CD4-positive, alpha-beta T cell treated with Interleukin-1 beta for 1 hour (primary cell): Measurements from ENCODE around the gene ARHGAP26.
A peak's percentile ranks its signal among the peaks of the same experiment; 100 is the strongest.
"Not testable (repeated sequence)": the region's sequence is repeated elsewhere in the genome, so short reads cannot be mapped to it uniquely, and the experiment has no call there.

Source experiments
- DNase-seq, 2 donors: peaks; one replicate each; pipeline ENCODE4 v3.0.0-alpha.2; 2020 to 2022

ARHGAP26 gene

DNA sequence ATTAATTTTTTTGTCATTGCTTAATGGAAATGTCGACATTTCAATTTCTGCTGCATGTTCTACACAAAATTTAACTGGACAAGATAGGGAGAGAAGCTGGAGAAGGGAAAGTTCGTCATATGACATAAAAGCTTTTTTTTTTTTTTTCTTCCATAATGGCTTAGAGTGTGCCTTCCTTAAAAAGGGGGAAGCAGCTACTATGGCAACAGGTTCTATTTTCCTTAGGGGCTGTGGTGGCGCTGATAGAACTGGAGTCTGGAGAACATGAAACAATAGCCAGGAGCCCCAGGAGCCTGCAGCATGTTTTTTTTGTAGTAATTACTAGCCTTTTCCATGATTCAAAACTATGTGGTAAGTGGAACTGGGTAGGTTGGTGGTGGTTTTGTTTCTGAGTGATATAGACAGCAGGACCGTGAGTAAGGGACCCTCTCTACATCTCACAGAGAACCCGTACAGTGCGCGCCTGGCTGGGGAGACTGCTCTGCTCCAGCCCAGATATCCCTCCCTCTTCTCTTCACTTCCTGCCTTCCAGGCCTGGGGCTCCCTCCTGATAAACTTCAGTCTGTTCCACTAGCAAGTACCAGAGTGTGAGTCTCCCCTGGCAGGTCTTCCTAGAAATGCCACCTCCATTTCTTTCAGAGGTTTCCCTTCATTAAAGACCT lies 331.7 kb downstream of the ARHGAP26 start:
- DNase-seq = no peak

GRCh38 chr5:143102411-143102810 lies 332.2 kb downstream of the ARHGAP26 start:
- DNase-seq = no peak

DNA sequence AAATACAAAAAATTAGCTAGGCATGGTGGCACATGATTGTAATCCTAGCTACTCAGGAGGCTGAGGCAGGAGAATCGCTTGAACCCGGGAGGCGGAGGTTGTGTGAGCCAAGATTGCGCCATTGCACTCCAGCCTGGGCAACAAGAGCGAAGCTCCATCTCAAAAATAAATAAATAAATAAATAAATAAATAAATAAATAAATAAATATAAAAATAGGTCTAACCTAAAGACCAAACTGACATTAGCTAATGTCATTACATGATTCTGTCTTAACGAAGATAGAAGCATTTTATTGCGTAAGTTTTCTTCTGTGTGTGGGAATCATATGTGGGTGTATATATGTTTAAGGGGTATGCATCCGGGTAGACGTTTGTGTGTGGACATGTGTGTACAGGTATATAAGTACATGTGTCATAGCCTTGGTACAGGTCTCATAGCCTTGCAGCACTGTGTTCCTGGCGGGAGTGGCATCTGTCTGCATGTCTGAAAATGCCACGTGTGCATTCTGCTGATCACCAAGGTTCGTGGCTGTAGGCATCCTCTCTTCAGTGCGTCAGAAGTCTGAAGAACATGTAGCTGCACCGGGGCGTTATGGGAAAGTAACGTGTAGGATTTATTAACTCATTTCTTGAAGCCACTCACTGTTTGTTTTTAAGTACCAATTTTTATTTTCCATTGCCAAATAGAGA lies 335.2 kb downstream of the ARHGAP26 start:
- no peak for DNase-seq

DNA sequence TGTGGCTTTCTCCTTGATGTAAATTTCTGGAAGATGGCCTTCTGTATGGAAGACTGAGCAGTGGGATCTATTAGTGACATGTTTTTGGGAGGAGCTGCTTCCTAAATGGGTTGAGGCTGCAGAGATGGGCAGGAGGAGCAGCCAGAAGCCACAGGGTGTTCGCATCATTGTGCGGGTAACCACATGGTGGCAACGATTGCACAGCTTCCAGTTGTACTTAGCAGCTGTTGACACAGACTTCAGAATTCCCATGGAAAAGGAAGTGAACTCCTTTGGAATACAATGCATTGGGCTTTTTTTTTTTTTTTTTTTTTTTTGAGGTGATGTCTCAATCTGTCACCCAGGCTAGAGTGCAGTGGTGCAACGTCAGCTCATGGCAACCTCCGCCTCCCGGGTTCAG lies 336.0 kb downstream of the ARHGAP26 start:
- no peak for DNase-seq

GRCh38 chr5:143108498-143109128 lies 338.4 kb downstream of the ARHGAP26 start:
- DNase-seq = no peak

GRCh38 chr5:143110591-143110990 lies 340.4 kb downstream of the ARHGAP26 start:
- DNase-seq = no peak

GRCh38 chr5:143111799-143112198 lies 341.6 kb downstream of the ARHGAP26 start:
- no peak for DNase-seq

DNA sequence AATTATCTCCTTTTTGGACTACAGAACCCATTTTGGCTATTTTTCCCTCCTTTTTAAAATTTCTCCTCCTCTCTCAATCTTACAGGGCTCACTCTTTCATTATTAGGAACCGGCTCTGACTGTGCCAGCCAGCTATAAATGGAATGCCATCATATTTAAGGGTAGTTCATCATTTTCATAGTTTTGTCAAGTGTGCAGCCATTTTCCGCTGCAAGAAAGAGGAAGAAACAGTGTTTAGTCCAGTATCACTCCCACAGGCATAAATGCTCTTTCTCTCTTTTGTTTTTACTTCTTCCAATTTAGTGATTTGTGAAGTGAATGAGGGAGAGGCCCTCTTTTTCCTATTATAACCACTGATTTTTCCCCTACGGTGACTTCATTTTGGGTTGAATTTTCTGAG lies 343.3 kb downstream of the ARHGAP26 start:
- no peak for DNase-seq

GRCh38 chr5:143114481-143114880 lies 344.3 kb downstream of the ARHGAP26 start:
- DNase-seq = no peak

DNA sequence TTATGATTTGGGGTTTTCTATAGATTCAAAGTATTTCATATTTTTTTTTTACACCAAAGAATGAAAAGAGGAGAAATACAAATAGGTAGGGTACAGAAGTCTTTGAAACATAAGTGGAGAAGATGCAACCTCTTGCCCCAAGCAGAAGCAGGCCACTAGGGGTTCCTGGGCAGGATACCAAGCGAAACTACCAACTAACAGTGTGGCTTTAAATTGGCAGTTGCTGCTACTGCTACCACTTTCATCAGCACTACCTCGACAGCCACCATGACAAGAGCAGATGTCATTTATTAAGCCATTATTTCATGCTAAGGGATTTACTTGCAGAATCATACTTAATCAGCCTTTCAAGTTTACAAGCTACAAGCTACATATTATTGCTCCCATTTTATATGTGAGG lies 345.2 kb downstream of the ARHGAP26 start:
- DNase-seq = no peak

DNA sequence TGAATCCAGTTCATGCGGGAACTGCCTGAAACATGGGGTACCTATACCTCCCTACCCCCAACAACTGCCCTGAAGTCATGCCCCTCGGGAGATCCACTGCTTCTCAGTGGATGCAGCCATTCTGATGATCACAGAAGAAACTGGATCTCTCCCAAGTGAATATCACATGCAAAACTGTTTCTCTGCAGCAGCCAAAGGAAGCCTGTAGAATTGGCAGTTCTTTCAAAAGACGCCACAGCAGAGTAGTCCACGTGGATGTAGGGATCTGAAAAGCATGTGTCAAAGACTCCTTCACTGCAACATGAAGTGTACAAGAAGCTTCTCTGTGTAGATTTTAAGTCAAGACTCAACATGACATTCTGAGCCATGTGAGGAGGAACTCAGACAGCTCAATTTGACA lies 346.6 kb downstream of the ARHGAP26 start:
- no peak for DNase-seq

GRCh38 chr5:143117821-143118220 lies 347.6 kb downstream of the ARHGAP26 start:
- DNase-seq = no peak

DNA sequence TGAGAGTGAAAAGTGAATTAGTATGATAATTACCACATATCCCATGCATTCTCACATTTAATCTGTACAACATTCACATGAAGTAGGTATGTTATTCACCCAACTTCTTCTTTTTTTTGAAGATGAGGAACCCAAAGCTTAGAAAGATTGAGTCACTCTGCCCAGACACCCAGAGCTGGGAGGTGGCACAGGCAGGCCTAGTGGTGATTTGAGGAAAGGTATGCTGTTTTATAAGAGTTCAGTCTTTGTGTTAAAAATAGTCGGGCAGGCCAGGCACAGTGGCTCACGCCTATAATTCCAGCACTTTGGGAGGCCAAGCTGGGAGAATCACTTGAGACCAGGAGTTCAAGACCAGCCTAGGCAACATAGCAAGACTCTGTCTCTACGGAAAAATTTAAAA lies 348.0 kb downstream of the ARHGAP26 start:
- peak in 1 of 2 donors; percentile 39 for DNase-seq

DNA sequence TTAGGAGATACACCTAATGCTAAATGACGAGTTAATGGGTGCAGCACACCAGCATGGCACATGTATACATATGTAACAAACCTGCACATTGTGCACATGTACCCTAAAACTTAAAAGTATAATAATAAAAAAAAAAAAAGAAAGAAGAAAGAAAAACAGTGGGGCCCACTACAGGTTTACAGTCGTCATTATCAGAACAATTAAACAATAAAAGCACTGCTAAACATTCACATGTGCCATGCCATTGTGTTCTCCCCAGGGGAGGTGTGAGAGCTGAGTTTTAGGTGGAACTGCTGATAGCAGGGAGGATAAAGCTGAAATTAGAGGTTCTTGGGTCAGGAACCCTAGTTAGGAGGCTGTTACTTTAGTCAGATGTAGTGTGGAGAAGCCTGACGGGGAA lies 348.6 kb downstream of the ARHGAP26 start:
- DNase-seq = not testable (repeated sequence)

DNA sequence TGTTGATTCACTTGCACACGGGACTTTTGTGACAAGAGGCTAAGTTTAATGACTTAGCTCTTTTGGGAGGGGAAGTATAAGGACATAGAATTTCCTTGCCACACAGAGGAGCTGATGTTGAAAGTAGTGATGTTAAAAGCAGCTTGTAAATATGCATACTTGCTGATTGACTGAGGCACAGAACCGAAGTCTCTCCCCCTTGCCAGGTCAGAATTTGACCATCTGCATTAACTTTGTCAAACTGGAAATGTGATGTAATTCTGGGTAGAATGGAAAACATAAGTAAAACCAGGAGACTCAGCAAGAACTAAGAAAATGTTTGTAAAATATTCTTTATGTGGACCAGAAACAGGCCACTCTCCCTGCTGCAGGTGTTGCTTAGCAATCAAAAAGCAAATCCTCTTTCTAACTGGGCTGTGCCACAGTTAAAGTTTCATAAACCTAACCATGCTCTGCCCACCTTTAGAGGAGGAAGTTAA lies 349.2 kb downstream of the ARHGAP26 start:
- DNase-seq = no peak

DNA sequence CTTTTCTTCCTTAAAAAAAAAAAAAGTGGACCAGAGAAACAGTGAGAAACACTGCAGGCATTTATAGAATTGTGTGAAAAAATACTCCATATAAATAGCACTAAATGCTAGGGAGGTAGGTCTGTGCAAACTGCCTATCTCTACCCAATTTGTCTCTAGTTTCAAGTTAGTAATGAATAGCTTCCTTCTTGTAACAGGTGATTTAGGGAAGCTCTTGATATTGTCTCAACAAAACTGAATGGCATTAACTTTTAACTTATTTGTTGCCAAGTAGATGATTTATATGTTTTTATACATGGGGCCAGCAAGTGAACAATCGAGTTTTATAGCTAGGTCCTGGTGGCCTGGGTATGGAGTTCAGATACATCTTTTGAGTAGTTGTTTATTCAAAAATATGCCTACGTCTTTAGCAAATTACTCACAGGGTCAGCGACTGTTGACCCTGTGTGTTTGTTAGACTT lies 349.7 kb downstream of the ARHGAP26 start:
- DNase-seq = no peak

GRCh38 chr5:143120460-143121134 lies 350.4 kb downstream of the ARHGAP26 start:
- no peak for DNase-seq

DNA sequence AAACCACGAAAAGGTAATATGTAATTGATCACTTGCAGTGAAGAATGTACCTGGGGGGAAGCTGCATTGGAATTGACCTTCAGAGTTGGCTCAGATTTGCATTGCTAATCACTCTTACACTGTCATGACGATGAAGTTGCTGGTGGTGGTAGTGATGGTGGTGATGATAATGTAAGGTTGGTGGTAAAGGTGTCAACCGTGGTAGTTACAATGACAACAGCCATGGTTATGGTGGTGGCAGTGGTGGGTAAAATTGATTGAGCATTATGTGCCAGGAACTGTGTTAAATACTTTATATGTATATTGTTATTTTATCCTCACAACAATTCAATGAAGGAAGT lies 350.9 kb downstream of the ARHGAP26 start:
- DNase-seq = peak in 1 of 2 donors; percentile 3

- no peak for DNase-seq
Measured at GRCh38 chr5:143124593-143124992, 354.4 kb downstream of the ARHGAP26 start.

DNA sequence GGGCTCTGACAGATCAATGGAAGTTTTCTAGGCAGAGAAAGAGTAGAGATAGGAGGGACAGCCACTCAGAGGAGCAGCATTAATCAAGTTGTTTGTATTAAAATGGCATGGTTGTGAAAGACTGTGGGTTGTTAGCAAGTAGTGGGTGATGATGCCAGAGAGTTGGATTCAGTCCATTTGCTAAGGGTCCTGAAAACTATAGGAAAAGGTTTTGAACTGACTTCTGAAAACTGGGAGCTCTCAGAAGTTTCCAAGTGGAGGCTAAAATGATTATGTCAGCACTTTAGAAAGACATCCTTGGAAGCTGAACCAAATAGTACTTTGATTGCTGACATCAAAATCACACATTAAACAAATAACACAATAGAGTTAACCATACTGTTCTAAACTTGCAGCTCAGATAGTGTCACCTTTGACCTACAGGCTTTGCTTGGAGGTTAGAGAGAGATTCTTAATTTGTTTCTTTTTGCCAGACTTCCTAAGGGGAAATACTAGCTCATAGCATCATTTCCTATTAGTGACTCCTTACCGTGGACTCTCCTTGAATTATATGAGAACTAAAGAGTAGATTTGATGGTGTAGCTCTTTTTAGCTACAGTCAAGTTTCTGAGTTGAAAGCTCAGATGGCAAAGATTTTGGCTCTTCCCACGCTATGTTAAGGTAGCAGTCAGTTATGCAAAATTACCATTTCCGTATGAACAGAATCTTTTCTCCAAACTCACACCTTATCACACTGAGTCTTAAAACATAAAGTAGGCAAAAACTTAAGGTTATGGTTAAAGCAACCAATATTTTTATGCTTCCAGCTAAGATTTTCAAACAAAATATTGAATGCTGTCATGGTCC lies 356.2 kb downstream of the ARHGAP26 start:
- DNase-seq = no peak

- no peak for DNase-seq
Measured at GRCh38 chr5:143128412-143129071, 358.4 kb downstream of the ARHGAP26 start.

GRCh38 chr5:143129203-143129602 lies 359.0 kb downstream of the ARHGAP26 start:
- no peak for DNase-seq
